ENCODE results near the gene PLRG1.

DNA sequence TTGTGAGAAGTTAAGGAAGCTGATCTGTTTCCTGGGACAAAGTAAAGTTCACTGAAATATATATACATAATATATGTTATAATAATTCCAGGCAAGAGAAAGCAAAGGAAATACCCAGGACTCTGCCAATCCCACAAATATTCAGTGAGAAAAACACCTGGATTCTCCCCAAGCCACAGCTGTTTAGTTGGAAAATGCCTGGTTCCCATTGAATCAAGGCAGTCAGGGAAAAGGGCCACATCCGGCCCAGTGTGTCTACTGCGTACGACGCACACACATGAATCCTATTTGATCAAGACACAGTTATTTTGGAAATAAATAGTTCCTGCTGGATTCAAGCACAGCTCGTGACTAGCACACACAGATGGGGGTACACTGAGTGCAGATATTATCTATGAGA lies 52.3 kb downstream of the PLRG1 start:
- no peak for TF ChIP-seq EZH2 (IDR thresholded peaks at IDR 0.05; ENCODE audit: insufficient read depth, poor library complexity, severe bottlenecking)
- TF ChIP-seq EZH2phosphoT487 (IDR thresholded peaks at IDR 0.05; ENCODE audit: insufficient read depth, low read depth) = no peak
